Activated T-cell treated with anti-CD3 and anti-CD28 coated beads, Interleukin-2, amount 50 U/mL, for 4 hours (primary cell): ENCODE measurements around the gene CC2D1A. TPM values are rescaled to one million over a fixed set of nuclear protein-coding genes. Genes with fewer than 3 reads are reported as not detected.

Experiments
- ATAC-seq, 2 donors: fragments of 200-7000 bp; cut with Tn5 transposase; one replicate each; pipeline ENCODE4 v1.10.0; 2021
- DNase-seq: peaks from one replicate; pipeline ENCODE4 v3.0.0-alpha.2; 2020
- H3K27me3 Mint-ChIP-seq: one replicate; pipeline ENCODE4 v1.8.0; 2021; ENCODE audit warnings: low read depth, mixed read lengths
- H3K36me3 Mint-ChIP-seq: one replicate; pipeline ENCODE4 v1.8.0; 2022; ENCODE audit warnings: mixed read lengths; ENCODE audit not compliant: insufficient read depth
- H3K4me1 Mint-ChIP-seq: one replicate; pipeline ENCODE4 v1.8.0; 2021; ENCODE audit warnings: low read depth, mixed read lengths
- H3K4me3 Mint-ChIP-seq: one replicate; pipeline ENCODE4 v1.8.0; 2021; ENCODE audit warnings: mild to moderate bottlenecking, moderate library complexity, mixed read lengths
- H3K9me3 Mint-ChIP-seq: one replicate; pipeline ENCODE4 v1.8.0; 2021; ENCODE audit warnings: mixed read lengths
- total RNA-seq, 3 donors: library from RNA; stranded (reverse); gene quantifications; one replicate each; pipeline ENCODE4 v1.2.1, GENCODE V29; 2021

The CC2D1A gene
- total RNA-seq: 10 to 100 TPM; 34.1 to 40.2 (median 39.6) TPM

DNA sequence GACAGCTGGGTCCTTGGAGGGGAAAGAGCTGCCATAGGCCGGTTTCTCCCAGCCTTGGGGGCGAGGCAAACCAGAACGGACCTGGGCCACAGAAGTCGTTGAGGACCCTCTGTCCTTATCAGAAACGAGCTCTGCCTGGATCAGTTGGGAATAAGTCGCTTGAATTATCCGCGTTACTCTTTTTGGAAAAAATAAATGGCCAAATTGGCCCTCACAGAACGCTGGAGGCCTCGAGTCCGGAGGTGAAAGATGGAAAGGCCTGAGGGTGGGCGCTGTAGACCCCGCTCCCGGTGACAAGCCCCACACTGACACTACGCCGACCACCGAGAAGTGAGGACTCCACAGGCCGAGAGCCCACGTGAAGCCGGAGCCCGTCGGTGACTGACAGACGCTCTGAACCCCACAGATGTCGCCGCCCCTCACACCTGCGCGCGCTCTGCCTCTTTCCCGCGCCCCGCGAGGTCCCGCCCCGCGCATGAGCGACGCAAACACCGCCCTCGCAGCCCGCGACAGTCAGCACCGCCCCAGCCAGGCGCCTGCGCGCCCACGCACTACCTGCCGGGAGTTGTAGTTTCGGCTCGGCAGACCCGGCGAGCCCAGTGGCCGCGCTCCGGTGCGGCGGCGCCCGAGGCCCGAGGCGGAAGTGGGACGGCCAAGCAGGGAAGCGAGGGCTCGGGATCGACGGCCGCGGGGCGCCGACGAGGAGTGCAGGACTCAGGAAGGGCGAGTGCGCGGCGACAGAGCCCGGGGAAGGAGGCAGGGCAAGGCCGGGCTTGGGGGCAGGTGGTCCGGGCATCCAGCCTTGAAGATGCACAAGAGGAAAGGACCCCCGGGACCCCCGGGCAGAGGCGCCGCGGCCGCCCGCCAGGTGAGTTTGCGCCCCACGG is at the start of gene CC2D1A, which contains the start of gene BRME1:
CC2D1A (plus strand) TSS at position 568 of the 887 bp plus-strand sequence; CDS start at position 809, 241 bp downstream.
BRME1 (minus strand) TSS at position 484 of the 887 bp plus-strand sequence. CDS start 1,225 bp downstream, outside the sequence.
- peak; percentile 98 to 99 for ATAC-seq
- H3K4me3 Mint-ChIP-seq: peak within 1 kb of the TSS; percentile 84
- peaks cover 18% of the 10 kb centered on the region for H3K4me1 Mint-ChIP-seq
- peaks cover 2% of the 10 kb centered on the region for H3K36me3 Mint-ChIP-seq
- no peaks in the 10 kb centered on the region for H3K9me3 Mint-ChIP-seq
- peak; percentile 94 for DNase-seq
- H3K27me3 Mint-ChIP-seq: no peaks in the 10 kb centered on the region

DNA sequence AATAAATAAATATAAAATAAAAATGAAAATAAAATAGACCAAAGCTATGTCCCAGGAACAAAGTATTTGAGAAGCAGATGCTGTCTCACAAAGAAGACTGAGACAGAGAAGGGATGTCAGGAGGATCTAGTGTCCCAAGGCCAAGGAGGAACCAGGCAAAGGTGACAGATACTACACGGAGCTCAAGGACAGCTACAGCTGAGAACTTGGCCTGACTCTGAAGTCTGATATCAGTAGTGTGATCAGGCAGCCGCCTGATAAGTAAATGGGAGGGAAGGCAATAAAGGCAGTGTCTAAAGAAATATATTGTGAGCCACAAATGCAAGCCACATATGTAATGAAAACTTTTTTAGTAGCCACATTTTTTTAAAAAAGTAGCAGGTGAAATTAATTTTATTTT is 49.5 kb upstream of the CC2D1A start:
- Mint-ChIP-seq H3K36me3 (no peaks in the 10 kb centered on the region), H3K4me3 (no peak overlapping the region), H3K9me3 (no peaks in the 10 kb centered on the region), H3K4me1 (peaks cover 17% of the 10 kb centered on the region), H3K27me3 (no peaks in the 10 kb centered on the region)
- DNase-seq (no peak), ATAC-seq (no peak)

DNA sequence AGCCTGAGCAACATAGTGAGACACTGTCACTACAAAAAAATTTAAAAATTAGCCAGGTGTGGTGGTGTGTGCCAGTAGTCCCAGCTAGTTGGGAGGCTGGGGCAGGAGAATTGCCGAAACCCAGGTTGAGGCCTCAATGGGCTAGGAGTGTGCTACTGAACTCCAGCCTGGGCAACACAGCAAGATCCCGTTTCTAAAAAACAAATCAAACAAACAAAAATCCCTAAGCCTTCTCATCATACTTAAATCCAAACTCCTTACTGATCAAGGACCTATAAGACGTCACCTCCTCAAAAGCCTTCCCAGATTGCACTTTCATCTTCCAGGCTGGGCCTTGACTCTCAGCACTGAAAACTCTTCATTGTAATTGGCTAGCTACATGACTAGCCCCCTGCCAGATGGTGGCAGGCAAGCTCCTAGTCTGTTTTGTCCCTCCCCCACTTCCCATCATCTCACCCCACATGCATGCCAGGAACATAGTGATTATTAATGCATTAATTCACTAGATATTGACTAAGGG is 46.6 kb upstream of the CC2D1A start:
- H3K27me3 Mint-ChIP-seq: peaks cover 10% of the 10 kb centered on the region
- peaks cover 33% of the 10 kb centered on the region for H3K4me1 Mint-ChIP-seq
- no peak overlapping the region for H3K4me3 Mint-ChIP-seq
- DNase-seq (no peak), ATAC-seq (no peak)
- no peaks in the 10 kb centered on the region for H3K36me3 Mint-ChIP-seq
- H3K9me3 Mint-ChIP-seq: no peaks in the 10 kb centered on the region

DNA sequence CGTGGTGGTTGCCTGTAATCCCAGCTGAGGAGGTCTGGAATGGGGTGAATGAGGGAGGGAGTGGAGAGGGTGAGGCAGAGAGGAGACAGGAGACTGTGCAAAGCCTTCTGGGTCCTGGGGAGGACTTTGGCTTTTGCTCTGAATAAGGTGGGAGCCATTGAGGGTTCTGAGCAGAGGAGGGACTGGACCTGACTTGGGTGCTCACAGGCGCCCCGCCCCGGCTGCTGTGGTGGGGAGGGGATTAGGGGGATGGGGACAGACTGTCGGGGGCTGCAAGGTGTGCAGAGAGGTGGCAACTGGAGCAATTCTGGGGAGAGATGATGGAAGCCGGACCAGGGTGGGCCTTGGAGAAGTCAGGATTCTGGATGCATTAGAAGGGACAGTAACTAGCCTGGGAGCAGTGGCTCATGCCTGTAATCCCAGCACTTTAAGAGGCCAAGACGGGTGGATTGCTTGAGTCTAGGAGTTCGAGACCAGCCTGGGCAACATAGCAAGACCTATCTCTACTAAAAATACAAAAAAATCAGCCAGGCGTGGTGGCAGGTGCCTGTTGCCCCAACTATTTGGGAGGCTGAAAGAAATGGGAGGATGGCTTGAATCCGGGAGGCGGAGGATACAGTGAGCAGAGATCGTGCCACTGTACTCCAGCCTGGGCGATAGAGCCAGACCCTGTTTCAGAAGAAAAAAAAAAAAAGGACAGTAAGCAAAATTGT is 45.2 kb upstream of the CC2D1A start:
- no peaks in the 10 kb centered on the region for H3K36me3 Mint-ChIP-seq
- no peak for DNase-seq
- H3K9me3 Mint-ChIP-seq: no peaks in the 10 kb centered on the region
- H3K4me1 Mint-ChIP-seq: peaks cover 37% of the 10 kb centered on the region
- H3K4me3 Mint-ChIP-seq: peak overlapping the region; percentile 93
- peaks cover 14% of the 10 kb centered on the region for H3K27me3 Mint-ChIP-seq
- ATAC-seq: no peak

DNA sequence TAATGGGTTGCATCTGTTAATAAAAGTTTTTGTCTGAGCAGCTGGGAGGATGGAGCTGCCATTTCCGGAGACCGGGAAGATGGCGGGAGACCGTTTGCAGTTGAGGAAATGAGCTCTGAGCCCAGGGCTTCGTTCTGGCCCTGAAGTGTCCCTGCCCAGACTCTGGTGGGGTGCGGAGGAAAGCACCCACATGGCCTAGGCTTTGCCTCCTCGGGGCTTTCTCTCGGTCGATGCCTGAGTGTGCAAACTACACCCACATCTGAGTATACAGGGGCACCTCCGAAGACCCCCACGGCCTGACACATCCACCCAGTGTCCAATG is 44.6 kb upstream of the CC2D1A start:
- Mint-ChIP-seq H3K36me3 (no peaks in the 10 kb centered on the region), H3K9me3 (no peaks in the 10 kb centered on the region), H3K4me3 (peak overlapping the region; percentile 93), H3K4me1 (peaks cover 39% of the 10 kb centered on the region), H3K27me3 (peaks cover 17% of the 10 kb centered on the region)
- DNase-seq (no peak), ATAC-seq (peak; percentile 12 to 18)

DNA sequence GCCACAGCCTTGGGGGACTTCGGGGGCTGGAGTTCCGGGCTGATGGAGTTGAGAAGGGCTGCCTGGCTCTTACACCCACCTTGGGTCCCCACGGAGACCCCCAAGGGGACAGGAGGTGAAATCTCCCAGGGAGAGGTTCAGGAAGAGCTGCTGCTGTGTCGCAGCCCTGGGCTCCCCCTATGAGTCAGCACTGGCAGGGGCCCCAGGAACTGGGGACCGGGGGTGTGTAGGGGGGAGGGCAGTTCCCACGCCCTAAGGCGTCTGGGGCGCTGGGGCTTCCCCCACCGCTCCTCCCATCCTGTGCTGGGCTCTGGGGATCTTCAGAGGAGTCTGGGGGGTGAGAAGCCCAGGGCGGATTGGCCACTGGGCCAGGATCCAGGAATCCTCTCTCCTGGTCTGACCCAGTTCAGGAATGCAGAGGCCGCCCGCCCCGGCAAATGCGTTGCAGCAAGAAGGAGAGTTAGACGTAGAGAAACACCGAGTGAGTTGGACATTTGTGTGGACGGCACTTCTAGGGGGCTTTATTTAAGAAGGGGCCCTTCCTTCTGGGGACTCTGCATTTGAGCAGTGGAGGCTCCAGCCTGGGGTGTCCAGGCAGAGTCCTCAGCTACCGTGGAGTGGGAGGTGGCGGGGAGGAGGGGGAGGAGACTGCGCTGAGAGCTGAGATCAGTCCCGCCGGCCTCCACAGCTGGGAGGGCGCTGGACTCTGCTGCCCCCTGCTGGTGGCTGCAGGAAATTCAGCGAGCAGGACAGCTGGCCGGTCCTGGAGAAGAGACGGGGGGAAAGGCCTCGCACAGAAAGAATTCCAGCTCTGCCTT is 44.1 kb upstream of the CC2D1A start:
- peaks cover 44% of the 10 kb centered on the region for H3K4me1 Mint-ChIP-seq
- H3K4me3 Mint-ChIP-seq: peak overlapping the region; percentile 93
- peak; percentile 86 for DNase-seq
- ATAC-seq: peak; percentile 86 to 87
- no peaks in the 10 kb centered on the region for H3K36me3 Mint-ChIP-seq
- H3K9me3 Mint-ChIP-seq: no peaks in the 10 kb centered on the region
- peaks cover 23% of the 10 kb centered on the region for H3K27me3 Mint-ChIP-seq

DNA sequence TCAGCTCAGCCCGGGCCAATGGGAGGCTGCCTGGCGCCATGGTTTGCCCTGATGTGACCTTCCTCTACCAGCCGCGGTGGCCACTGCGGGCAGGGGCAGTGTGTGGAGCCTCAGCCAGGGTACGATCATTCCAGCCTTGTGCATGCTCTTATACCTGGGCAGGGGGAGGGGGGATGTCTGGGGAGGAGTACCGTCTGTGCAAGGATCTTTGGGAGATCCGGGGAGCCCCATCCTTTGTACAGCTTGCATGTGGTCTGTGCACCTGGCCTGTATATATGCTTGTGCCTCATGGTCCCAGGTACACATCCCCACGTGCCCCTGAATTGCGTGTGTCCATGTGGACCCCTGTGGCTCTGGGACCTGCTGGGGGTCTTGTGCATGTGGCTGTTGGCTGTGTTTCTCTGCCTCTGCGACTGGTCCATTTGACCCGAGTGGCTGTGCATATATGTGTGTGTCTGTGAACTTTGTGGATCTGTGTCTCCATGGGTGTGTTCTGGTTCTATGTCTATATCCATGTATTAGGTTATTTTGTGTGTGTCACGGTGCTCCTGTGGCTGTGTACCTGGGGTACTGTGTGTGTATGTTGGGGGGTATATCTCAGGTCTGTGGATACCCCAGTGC is 41.8 kb upstream of the CC2D1A start:
- H3K27me3 Mint-ChIP-seq: peaks cover 30% of the 10 kb centered on the region
- H3K36me3 Mint-ChIP-seq: no peaks in the 10 kb centered on the region
- DNase-seq (no peak), ATAC-seq (no peak)
- peaks cover 46% of the 10 kb centered on the region for H3K4me1 Mint-ChIP-seq
- no peaks in the 10 kb centered on the region for H3K9me3 Mint-ChIP-seq
- peak overlapping the region; percentile 80 for H3K4me3 Mint-ChIP-seq

DNA sequence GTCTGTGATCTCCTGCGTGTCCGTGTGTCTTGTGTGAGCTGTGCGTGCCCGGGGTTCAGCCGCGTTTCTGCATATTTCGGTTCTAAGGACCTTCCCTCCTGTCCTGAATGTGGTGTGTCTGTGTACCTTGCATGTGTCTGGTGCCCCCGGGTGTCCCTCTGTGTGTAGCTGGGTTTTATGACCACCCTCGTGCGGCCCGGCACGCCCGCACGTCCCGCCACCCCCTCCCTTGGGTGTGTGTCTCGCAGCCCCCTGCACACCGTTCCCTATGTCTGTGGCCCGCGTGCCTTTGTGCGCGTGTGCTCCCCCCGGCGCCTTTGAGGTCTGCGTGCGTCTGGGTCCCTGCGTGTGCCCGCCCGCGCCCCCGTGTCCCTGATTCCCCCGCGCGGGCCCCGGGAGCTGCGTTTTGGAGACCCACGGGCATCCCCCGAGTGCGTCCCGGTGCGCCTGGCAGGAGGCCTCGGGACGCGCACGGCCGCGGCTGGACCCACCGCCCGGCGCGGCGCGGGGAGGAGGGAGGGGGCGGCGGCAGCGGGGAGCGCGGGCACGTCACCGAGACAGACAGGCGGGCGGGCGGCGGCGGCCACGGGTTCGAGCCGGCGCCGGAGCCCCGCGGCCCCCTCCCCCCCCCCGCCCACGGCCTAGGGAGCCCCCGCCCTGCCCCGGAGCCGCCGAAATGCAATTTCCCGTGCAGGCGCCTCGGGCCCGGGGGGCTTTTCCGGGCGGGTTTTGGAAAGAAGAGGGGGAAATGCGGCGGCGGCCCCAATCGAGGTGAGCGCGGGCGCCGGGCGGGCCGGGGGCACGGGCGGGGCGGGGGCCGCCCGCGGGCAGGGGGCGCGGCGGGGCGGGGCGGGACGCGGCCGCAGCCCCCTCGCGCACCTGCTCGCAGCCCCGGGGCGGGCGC is 41.1 kb upstream of the CC2D1A start:
- ATAC-seq (no peak), DNase-seq (no peak)
- Mint-ChIP-seq H3K27me3 (peaks cover 32% of the 10 kb centered on the region), H3K9me3 (no peaks in the 10 kb centered on the region), H3K4me3 (peak overlapping the region; percentile 80), H3K4me1 (peaks cover 41% of the 10 kb centered on the region), H3K36me3 (no peaks in the 10 kb centered on the region)

DNA sequence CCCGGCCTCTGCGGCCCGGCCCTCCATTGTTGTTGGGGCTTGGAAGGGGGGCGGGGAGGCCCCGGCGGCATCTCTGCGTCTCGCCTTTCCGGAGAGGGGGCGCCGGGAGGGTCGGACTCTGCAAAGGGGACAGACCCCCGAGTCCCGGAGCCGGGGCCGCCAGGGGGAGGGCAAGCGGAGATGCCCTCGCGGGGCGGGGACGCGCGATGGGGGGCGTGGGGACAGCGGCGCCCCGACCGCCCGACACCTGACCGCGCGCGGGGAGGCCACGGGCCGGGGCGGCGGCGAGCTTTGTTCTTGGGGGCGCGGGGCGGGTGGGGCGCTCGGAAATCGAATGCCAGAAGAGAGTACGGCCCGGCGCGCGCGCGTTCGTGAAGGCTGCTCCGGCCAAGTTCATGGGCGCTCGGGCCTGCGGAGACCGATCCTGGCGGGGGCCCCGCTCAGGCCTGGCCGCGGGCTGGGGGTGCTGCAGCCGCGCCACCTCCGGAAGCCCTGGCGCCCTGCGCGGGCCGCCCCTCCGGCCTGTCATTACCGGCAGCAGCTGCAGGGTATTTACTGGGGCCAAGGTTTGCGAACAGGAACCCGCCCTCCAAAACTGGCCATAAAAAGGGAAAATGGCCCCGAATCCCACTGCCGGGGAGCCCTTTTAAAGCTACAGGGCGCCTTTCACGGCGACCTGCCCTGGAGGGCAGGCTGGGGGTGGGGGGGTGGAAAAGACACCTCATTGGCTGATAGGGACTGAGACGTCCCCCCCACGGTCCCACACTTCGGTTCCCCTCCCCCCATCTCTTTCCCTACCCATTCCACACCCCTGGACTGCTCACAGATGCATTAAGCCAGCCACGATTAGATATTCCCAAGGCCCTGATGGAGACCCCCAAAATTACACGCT is 40.2 kb upstream of the CC2D1A start:
- DNase-seq: no peak
- peaks cover 32% of the 10 kb centered on the region for H3K27me3 Mint-ChIP-seq
- no peak for ATAC-seq
- H3K4me3 Mint-ChIP-seq: peak overlapping the region; percentile 70
- peaks cover 38% of the 10 kb centered on the region for H3K4me1 Mint-ChIP-seq
- H3K9me3 Mint-ChIP-seq: no peaks in the 10 kb centered on the region
- H3K36me3 Mint-ChIP-seq: no peaks in the 10 kb centered on the region

DNA sequence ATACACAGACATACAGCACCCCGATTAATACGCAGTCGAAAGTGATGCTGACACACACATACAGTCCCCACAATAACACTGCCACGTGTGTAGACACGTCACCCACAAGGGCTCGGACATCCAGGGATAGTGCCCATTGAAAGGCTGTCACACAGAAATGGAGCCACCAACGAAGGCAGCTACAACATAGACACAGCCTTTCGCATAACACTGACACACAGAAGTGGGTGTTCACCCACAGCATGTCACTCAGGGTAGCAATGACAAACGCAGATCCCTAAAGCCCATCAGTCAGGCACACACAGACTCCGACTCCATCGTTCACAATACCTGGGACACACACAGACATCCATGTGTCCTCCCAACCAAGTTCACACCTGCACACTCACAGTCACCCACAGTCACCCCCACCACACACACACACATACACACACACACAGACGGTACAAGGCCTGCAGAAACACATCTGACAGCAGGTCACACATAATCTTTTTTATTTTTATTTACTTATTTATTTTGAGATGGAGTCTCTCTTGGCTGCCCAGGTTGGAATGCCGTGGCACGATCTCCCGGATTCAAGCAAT is 39.4 kb upstream of the CC2D1A start:
- no peaks in the 10 kb centered on the region for H3K9me3 Mint-ChIP-seq
- peaks cover 32% of the 10 kb centered on the region for H3K27me3 Mint-ChIP-seq
- H3K4me3 Mint-ChIP-seq: peak overlapping the region; percentile 70
- peaks cover 31% of the 10 kb centered on the region for H3K4me1 Mint-ChIP-seq
- no peaks in the 10 kb centered on the region for H3K36me3 Mint-ChIP-seq
- no peak for DNase-seq
- no peak for ATAC-seq

DNA sequence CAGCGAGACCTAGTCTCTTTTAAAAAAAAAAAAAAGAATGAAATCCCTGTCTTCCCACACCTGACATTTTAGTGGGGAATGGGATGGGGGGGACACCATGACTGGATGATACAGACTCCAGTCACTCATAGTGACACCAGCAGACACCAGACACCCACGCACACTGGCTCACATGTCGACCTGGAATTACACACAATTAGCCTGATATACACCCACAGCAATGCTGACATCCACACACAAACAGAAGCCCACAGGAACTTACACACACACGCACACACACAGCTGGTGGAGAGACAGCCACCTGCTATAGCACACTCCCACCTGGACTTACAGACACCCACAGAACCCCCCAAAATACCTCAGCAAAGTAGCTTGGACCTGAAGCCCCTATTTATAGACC is 37.3 kb upstream of the CC2D1A start:
- peaks cover 24% of the 10 kb centered on the region for H3K4me1 Mint-ChIP-seq
- H3K27me3 Mint-ChIP-seq: peaks cover 32% of the 10 kb centered on the region
- H3K9me3 Mint-ChIP-seq: no peaks in the 10 kb centered on the region
- no peaks in the 10 kb centered on the region for H3K36me3 Mint-ChIP-seq
- no peak overlapping the region for H3K4me3 Mint-ChIP-seq
- no peak for ATAC-seq
- no peak for DNase-seq

DNA sequence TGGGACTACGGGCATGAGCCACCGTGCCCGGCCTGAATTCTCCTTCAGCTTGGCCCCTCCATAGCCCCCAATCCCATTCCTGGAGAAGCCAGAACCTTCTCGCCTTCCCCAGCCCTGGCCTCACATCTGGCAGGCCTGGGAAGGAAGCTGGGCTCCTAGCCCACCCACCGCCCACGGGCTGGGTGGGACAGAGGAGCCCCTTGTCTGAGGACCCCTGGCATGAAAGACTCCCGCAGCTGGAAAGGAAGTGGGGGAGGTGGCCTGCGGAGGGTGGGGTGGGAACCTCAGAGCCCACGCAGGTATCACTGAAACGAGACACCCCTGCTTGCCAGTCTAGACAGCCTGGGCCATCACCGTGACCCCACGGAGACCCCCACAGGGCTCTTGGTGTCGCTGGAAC is 36.7 kb upstream of the CC2D1A start:
- Mint-ChIP-seq H3K9me3 (no peaks in the 10 kb centered on the region), H3K4me3 (no peak overlapping the region), H3K27me3 (peaks cover 29% of the 10 kb centered on the region), H3K36me3 (no peaks in the 10 kb centered on the region), H3K4me1 (peaks cover 18% of the 10 kb centered on the region)
- DNase-seq: no peak
- ATAC-seq: no peak
